Measurements from ENCODE around the gene ZNF544. TPM values are rescaled to one million over a fixed set of nuclear protein-coding genes. Genes with fewer than 3 reads are reported as not detected.

ZNF544 gene
- polyA plus RNA-seq, 1 donor from 2014 or later: 22.7 TPM

DNA sequence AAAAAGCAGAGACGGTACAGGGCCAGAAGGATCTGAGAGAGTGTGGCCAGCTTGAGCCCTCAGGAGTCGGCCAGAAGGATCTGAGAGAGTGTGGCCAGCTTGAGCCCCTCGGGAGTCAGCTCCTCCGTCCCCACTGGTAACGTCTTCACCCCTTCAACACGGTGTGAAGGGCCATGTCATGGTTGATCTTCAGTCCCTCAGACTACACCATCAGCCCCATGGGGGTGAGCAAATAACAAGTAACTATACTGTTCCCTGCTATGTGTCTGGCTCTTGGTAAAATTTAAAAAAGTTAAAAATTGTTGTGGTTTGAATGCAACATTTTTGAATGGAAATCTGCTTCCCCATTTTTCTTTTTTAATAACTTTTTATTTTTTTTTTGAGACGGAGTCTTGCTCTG, 48.5 kb downstream of the ZNF544 start:
- H2AFZ ChIP-seq (ENCODE audit: low read depth, low read length): no peak overlapping the region
- no peak overlapping the region for H3K27ac ChIP-seq (ENCODE audit: low read length)
- peak overlapping the region; percentile 100 for H3K4me3 ChIP-seq (ENCODE audit: low read length)
- H4K20me1 ChIP-seq (ENCODE audit: insufficient read depth): no peaks in the 10 kb centered on the region
- H3K9me3 ChIP-seq (ENCODE audit: low read length): peaks cover 14% of the 10 kb centered on the region
- no peaks in the 10 kb centered on the region for H3K9me2 ChIP-seq (ENCODE audit: insufficient read depth, low read length)
- peaks cover 14% of the 10 kb centered on the region for H3K36me3 ChIP-seq (ENCODE audit: insufficient read depth, low read length)
- no peak overlapping the region for H3K4me2 ChIP-seq (ENCODE audit: low read length)
- H3K79me2 ChIP-seq (replicated peaks; ENCODE audit: insufficient read depth, low read length): peaks cover 43% of the 10 kb centered on the region
- TF ChIP-seq REST (IDR thresholded peaks at IDR 0.05; ENCODE audit: borderline replicate concordance) (no peak), SMC3 (conservative IDR thresholded peaks at IDR 0.05; ENCODE audit: poor library complexity) (no peak), EP300 (conservative IDR thresholded peaks at IDR 0.05; ENCODE audit: poor library complexity, severe bottlenecking) (no peak), TAF1 (IDR thresholded peaks at IDR 0.05; ENCODE audit: low read depth) (no peak), POLR2AphosphoS5 (IDR thresholded peaks at IDR 0.05) (no peak), MXI1 (conservative IDR thresholded peaks at IDR 0.05; ENCODE audit: poor library complexity, severe bottlenecking) (no peak), RAD21 (conservative IDR thresholded peaks at IDR 0.05) (no peak), EZH2 (IDR thresholded peaks at IDR 0.05; ENCODE audit: borderline replicate concordance, insufficient read depth, low read length, poor library complexity, severe bottlenecking) (no peak), CTCF (IDR thresholded peaks at IDR 0.05; ENCODE audit: poor library complexity, severe bottlenecking) (no peak)
- no peaks in the 10 kb centered on the region for H3F3A ChIP-seq (ENCODE audit: insufficient read depth, low read length, poor library complexity, severe bottlenecking)
- no peaks in the 10 kb centered on the region for H3K27me3 ChIP-seq (ENCODE audit: insufficient read depth, low read depth, low read length)
- no peak overlapping the region for H3K9ac ChIP-seq (ENCODE audit: low read length)

- Histone ChIP-seq H3K9ac (ENCODE audit: low read length) (peak overlapping the region; percentile 97), H3K27me3 (ENCODE audit: insufficient read depth, low read depth, low read length) (no peaks in the 10 kb centered on the region), H3K79me2 (replicated peaks; ENCODE audit: insufficient read depth, low read length) (peaks cover 50% of the 10 kb centered on the region), H3K9me2 (ENCODE audit: insufficient read depth, low read length) (no peaks in the 10 kb centered on the region), H3F3A (ENCODE audit: insufficient read depth, low read length, poor library complexity, severe bottlenecking) (no peaks in the 10 kb centered on the region), H4K20me1 (ENCODE audit: insufficient read depth) (no peaks in the 10 kb centered on the region), H3K4me3 (ENCODE audit: low read length) (peak overlapping the region; percentile 100), H3K36me3 (ENCODE audit: insufficient read depth, low read length) (peaks cover 14% of the 10 kb centered on the region), H2AFZ (ENCODE audit: low read depth, low read length) (peak overlapping the region; percentile 63), H3K27ac (ENCODE audit: low read length) (peak overlapping the region; percentile 91), H3K4me2 (ENCODE audit: low read length) (peak overlapping the region; percentile 74), H3K9me3 (ENCODE audit: low read length) (peaks cover 13% of the 10 kb centered on the region)
- TF ChIP-seq RAD21 (conservative IDR thresholded peaks at IDR 0.05) (no peak), REST (IDR thresholded peaks at IDR 0.05; ENCODE audit: borderline replicate concordance) (no peak), EZH2 (IDR thresholded peaks at IDR 0.05; ENCODE audit: borderline replicate concordance, insufficient read depth, low read length, poor library complexity, severe bottlenecking) (no peak), CTCF (IDR thresholded peaks at IDR 0.05; ENCODE audit: poor library complexity, severe bottlenecking) (no peak), EP300 (conservative IDR thresholded peaks at IDR 0.05; ENCODE audit: poor library complexity, severe bottlenecking) (no peak), SMC3 (conservative IDR thresholded peaks at IDR 0.05; ENCODE audit: poor library complexity) (no peak), TAF1 (IDR thresholded peaks at IDR 0.05; ENCODE audit: low read depth) (no peak), POLR2AphosphoS5 (IDR thresholded peaks at IDR 0.05) (no peak), MXI1 (conservative IDR thresholded peaks at IDR 0.05; ENCODE audit: poor library complexity, severe bottlenecking) (no peak)
Measured at GRCh38 chr19:58277748-58278540, 49.2 kb downstream of the ZNF544 start.

Measured in neural cell (in vitro differentiated cells).